Activated CD8-positive, alpha-beta T cell treated with anti-CD3 and anti-CD28 coated beads for 36 hours (primary cell): ENCODE results near the gene JAK1. TPM values are rescaled to one million over a fixed set of nuclear protein-coding genes. Genes with fewer than 3 reads are reported as not detected.

Experiments used
- ATAC-seq: fragments of 200-7000 bp; cut with Tn5 transposase; one replicate; pipeline ENCODE4 v1.10.0; 2021; ENCODE audit warnings: mild to moderate bottlenecking, moderate library complexity
- CTCF ChIA-PET: fragments of 350-600 bp; sonication (Branson Sonifier 250); formaldehyde crosslinking; loops from one replicate; lab custom pipeline; 2021; ENCODE audit warnings: antibody characterized with exemption; lab: Charles Lee
- POLR2A ChIA-PET: fragments of 350-600 bp; sonication (Branson Sonifier 250); formaldehyde crosslinking; loops from one replicate; lab custom pipeline; 2021; ENCODE audit warnings: antibody characterized with exemption; lab: Charles Lee
- DNase-seq: peaks from one replicate; pipeline ENCODE4 v3.0.0-alpha.2; 2020
- H3K27ac Mint-ChIP-seq: one replicate; pipeline ENCODE4 v1.8.0; 2021; ENCODE audit warnings: mild to moderate bottlenecking, mixed read lengths
- H3K27me3 Mint-ChIP-seq: one replicate; pipeline ENCODE4 v1.8.0; 2021; ENCODE audit warnings: mixed read lengths
- H3K36me3 Mint-ChIP-seq: one replicate; pipeline ENCODE4 v1.8.0; 2021; ENCODE audit warnings: low read depth, mixed read lengths
- H3K4me1 Mint-ChIP-seq: one replicate; pipeline ENCODE4 v1.8.0; 2021; ENCODE audit warnings: low read depth, mixed read lengths
- H3K4me3 Mint-ChIP-seq: one replicate; pipeline ENCODE4 v1.8.0; 2021; ENCODE audit warnings: mild to moderate bottlenecking, moderate library complexity, mixed read lengths
- H3K9me3 Mint-ChIP-seq: one replicate; pipeline ENCODE4 v1.8.0; 2021; ENCODE audit warnings: mixed read lengths
- CTCF ChIP-seq: fragments of 200-600 bp; IDR thresholded peaks from one replicate; pipeline ENCODE4 v1.8.0; 2022; ENCODE audit warnings: antibody characterized with exemption, mild to moderate bottlenecking
- intact Hi-C: fragments of 100-400 bp; cut with micrococcal nuclease; formaldehyde crosslinking; loops from one replicate; pipeline ENCODE4 v1.10.0; 2022
- total RNA-seq, 2 experiments: library from RNA; stranded (reverse); gene quantifications; one replicate each; pipeline ENCODE4 v1.2.3, GENCODE V29; 2021

JAK1 gene
- total RNA-seq, 2 experiments from 2014 or later = 96.3 to 108 TPM

- H3K27me3 Mint-ChIP-seq = no peaks in the 10 kb centered on the region
- H3K4me3 Mint-ChIP-seq = no peak overlapping the region
- POLR2A ChIA-PET = no interaction called here
- ATAC-seq = no peak
- CTCF ChIA-PET = no interaction called here
- no peaks in the 10 kb centered on the region for H3K9me3 Mint-ChIP-seq
- intact Hi-C loops = no loop called here
- peaks cover 27% of the 10 kb centered on the region for H3K36me3 Mint-ChIP-seq
- no peak for TF ChIP-seq CTCF
- H3K27ac Mint-ChIP-seq = peak overlapping the region; percentile 64
- no peaks in the 10 kb centered on the region for H3K4me1 Mint-ChIP-seq
- DNase-seq = no peak
Observed at GRCh38 chr1:64844609-64845008, 121.7 kb downstream of the JAK1 start.

GRCh38 chr1:64844175-64844574, 122.2 kb downstream of the JAK1 start:
- Mint-ChIP-seq H3K9me3 (no peaks in the 10 kb centered on the region), H3K27ac (no peak overlapping the region), H3K4me3 (no peak overlapping the region), H3K27me3 (no peaks in the 10 kb centered on the region), H3K36me3 (peaks cover 32% of the 10 kb centered on the region), H3K4me1 (no peaks in the 10 kb centered on the region)
- no peak for TF ChIP-seq CTCF
- ChIA-PET CTCF (no interaction called here), POLR2A (no interaction called here)
- no peak for ATAC-seq
- DNase-seq = no peak
- intact Hi-C loops = no loop called here

- CTCF ChIA-PET = no interaction called here
- no peak for ATAC-seq
- POLR2A ChIA-PET = no interaction called here
- DNase-seq = no peak
- no peak overlapping the region for H3K27ac Mint-ChIP-seq
- no peak overlapping the region for H3K4me3 Mint-ChIP-seq
- intact Hi-C loops = no loop called here
- H3K27me3 Mint-ChIP-seq = no peaks in the 10 kb centered on the region
- no peaks in the 10 kb centered on the region for H3K9me3 Mint-ChIP-seq
- H3K36me3 Mint-ChIP-seq = peaks cover 33% of the 10 kb centered on the region
- H3K4me1 Mint-ChIP-seq = no peaks in the 10 kb centered on the region
- TF ChIP-seq CTCF = no peak
Observed at GRCh38 chr1:64843675-64844074, 122.7 kb downstream of the JAK1 start.

GRCh38 chr1:64842224-64842623, 124.1 kb downstream of the JAK1 start:
- Mint-ChIP-seq H3K27me3 (no peaks in the 10 kb centered on the region), H3K9me3 (no peaks in the 10 kb centered on the region), H3K4me1 (no peaks in the 10 kb centered on the region), H3K36me3 (peaks cover 41% of the 10 kb centered on the region), H3K27ac (no peak overlapping the region), H3K4me3 (no peak overlapping the region)
- DNase-seq (no peak), ATAC-seq (no peak)
- no peak for TF ChIP-seq CTCF
- POLR2A ChIA-PET = no interaction called here
- CTCF ChIA-PET = no interaction called here
- intact Hi-C loops = no loop called here

- ChIA-PET POLR2A (interaction anchor here (0.6 kb wide), 1 partner anchor 231 kb away, joined by 3 read pairs; no protein-coding TSS in a partner anchor), CTCF (interaction anchor here (3.3 kb wide), 1 partner anchor 17 kb away, joined by 13 read pairs; no protein-coding TSS in a partner anchor)
- no peaks in the 10 kb centered on the region for H3K4me1 Mint-ChIP-seq
- ATAC-seq (no peak), DNase-seq (no peak)
- no peaks in the 10 kb centered on the region for H3K27me3 Mint-ChIP-seq
- H3K36me3 Mint-ChIP-seq = peaks cover 48% of the 10 kb centered on the region
- intact Hi-C loops = no loop called here
- no peak overlapping the region for H3K27ac Mint-ChIP-seq
- no peak overlapping the region for H3K4me3 Mint-ChIP-seq
- no peaks in the 10 kb centered on the region for H3K9me3 Mint-ChIP-seq
- no peak for TF ChIP-seq CTCF
Observed at GRCh38 chr1:64841330-64842065, 124.9 kb downstream of the JAK1 start.
